HEK293 (cell line): ENCODE results near the gene TRIML2.

Experiments
- BCL6B ChIP-seq: fragments of 450-650 bp; formaldehyde crosslinking; IDR thresholded peaks from 2 replicates; pipeline ENCODE4 v1.5.1; 2017; ENCODE audit warnings: missing biosample characterization, missing genetic modification characterization
- PRDM1 ChIP-seq: fragments of 450-650 bp; formaldehyde crosslinking; IDR thresholded peaks from 2 replicates; pipeline ENCODE4; 2016; ENCODE audit warnings: missing biosample characterization, missing genetic modification characterization
- REPIN1 ChIP-seq: fragments of 450-650 bp; formaldehyde crosslinking; IDR thresholded peaks from 2 replicates; pipeline ENCODE4 v1.5.1; 2017; ENCODE audit warnings: missing biosample characterization, missing genetic modification characterization, low read depth
- ZNF140 ChIP-seq: fragments of 450-650 bp; formaldehyde crosslinking; IDR thresholded peaks from 2 replicates; pipeline ENCODE4 v1.5.1; 2016; ENCODE audit warnings: missing biosample characterization, missing genetic modification characterization
- ZNF274 ChIP-seq, 2 experiments: fragments of 200-500 bp in 1 of 2; fragments of 450-650 bp in 1 of 2; sonication (Bioruptor generic) in 1 of 2; formaldehyde crosslinking in 1 of 2; IDR thresholded peaks; 2 replicates each; pipeline versions ENCODE4 v1.5.1 to v1.6.1; 2014 to 2016; ENCODE audit warnings: borderline replicate concordance in 1 of 2, inconsistent platforms in 1 of 2, low read length in 1 of 2, missing biosample characterization in 1 of 2, missing genetic modification characterization in 1 of 2
- ZNF544 ChIP-seq: fragments of 450-650 bp; formaldehyde crosslinking; IDR thresholded peaks from 2 replicates; pipeline ENCODE4 v1.5.0; 2017; ENCODE audit warnings: missing biosample characterization, missing genetic modification characterization
- ZNF585B ChIP-seq: fragments of 450-650 bp; formaldehyde crosslinking; IDR thresholded peaks from 2 replicates; pipeline ENCODE4 v1.5.1; 2016; ENCODE audit warnings: missing biosample characterization, missing genetic modification characterization
- ZNF624 ChIP-seq: fragments of 450-650 bp; formaldehyde crosslinking; IDR thresholded peaks from 2 replicates; pipeline ENCODE4 v1.5.1; 2017; ENCODE audit warnings: missing biosample characterization, missing genetic modification characterization
- ZNF626 ChIP-seq: fragments of 450-650 bp; sonication (Bioruptor Pico); formaldehyde crosslinking; IDR thresholded peaks from 2 replicates; pipeline ENCODE4 v1.5.1; 2018; ENCODE audit warnings: missing biosample characterization, missing genetic modification characterization, inconsistent platforms
- ZNF629 ChIP-seq: fragments of 450-650 bp; formaldehyde crosslinking; IDR thresholded peaks from 2 replicates; pipeline ENCODE4 v1.5.1; 2017; ENCODE audit warnings: missing biosample characterization, missing genetic modification characterization
- TF ChIP-seq, protein P1 (sequence below): fragments of 450-650 bp; formaldehyde crosslinking; IDR thresholded peaks from 2 replicates; pipeline ENCODE4 v1.5.1; 2016; ENCODE audit warnings: missing biosample characterization, missing genetic modification characterization
- TF ChIP-seq, protein P2 (sequence below): sonication (generic); formaldehyde crosslinking; IDR thresholded peaks from 2 replicates; pipeline ENCODE4 v1.8.1; 2022; ENCODE audit warnings: mild to moderate bottlenecking, moderate library complexity, missing genetic modification reagents

- TF ChIP-seq, protein P1, sequence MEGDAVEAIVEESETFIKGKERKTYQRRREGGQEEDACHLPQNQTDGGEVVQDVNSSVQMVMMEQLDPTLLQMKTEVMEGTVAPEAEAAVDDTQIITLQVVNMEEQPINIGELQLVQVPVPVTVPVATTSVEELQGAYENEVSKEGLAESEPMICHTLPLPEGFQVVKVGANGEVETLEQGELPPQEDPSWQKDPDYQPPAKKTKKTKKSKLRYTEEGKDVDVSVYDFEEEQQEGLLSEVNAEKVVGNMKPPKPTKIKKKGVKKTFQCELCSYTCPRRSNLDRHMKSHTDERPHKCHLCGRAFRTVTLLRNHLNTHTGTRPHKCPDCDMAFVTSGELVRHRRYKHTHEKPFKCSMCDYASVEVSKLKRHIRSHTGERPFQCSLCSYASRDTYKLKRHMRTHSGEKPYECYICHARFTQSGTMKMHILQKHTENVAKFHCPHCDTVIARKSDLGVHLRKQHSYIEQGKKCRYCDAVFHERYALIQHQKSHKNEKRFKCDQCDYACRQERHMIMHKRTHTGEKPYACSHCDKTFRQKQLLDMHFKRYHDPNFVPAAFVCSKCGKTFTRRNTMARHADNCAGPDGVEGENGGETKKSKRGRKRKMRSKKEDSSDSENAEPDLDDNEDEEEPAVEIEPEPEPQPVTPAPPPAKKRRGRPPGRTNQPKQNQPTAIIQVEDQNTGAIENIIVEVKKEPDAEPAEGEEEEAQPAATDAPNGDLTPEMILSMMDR (tag by site-specific recombination): no peak
- TF ChIP-seq ZNF274 (IDR thresholded peaks at IDR 0.05; ENCODE audit: low read length) (no peak), ZNF274 (tag by site-specific recombination; IDR thresholded peaks at IDR 0.05; ENCODE audit: borderline replicate concordance) (no peak), ZNF626 (tag by site-specific recombination) (no peak), BCL6B (tag by site-specific recombination) (no peak), ZNF140 (tag by site-specific recombination) (no peak), ZNF544 (tag by site-specific recombination) (no peak), REPIN1 (tag by site-specific recombination) (no peak), ZNF624 (tag by site-specific recombination) (no peak), PRDM1 (no peak), ZNF629 (tag by site-specific recombination) (no peak), ZNF585B (tag by site-specific recombination) (no peak)
- TF ChIP-seq, protein P2, sequence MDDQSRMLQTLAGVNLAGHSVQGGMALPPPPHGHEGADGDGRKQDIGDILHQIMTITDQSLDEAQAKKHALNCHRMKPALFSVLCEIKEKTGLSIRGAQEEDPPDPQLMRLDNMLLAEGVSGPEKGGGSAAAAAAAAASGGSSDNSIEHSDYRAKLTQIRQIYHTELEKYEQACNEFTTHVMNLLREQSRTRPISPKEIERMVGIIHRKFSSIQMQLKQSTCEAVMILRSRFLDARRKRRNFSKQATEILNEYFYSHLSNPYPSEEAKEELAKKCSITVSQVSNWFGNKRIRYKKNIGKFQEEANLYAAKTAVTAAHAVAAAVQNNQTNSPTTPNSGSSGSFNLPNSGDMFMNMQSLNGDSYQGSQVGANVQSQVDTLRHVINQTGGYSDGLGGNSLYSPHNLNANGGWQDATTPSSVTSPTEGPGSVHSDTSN (CRISPR knock-in tag): no peak
Measured at GRCh38 chr4:188143731-188144130, 34.3 kb upstream of the TRIML2 start.
